Fibroblast of villous mesenchyme (primary cell): ENCODE measurements around the gene ZNF217. TPM values are rescaled to one million over a fixed set of nuclear protein-coding genes. Genes with fewer than 3 reads are reported as not detected.
"Not testable (repeated sequence)": the region's sequence is repeated elsewhere in the genome, so short reads cannot be mapped to it uniquely, and the experiment has no call there.

ENCODE experiments used
- DNase-seq: peaks from one replicate; pipeline ENCODE4 v3.0.0-alpha.2; 2010; ENCODE audit warnings: low read depth
- H3K4me3 ChIP-seq: 2 replicates; pipeline ENCODE4 v1.5.1; 2011; ENCODE audit warnings: low read depth, mild to moderate bottlenecking, low read length
- total RNA-seq: library from RNA; depleted of rRNA; stranded (reverse); fragments of >200 nt; gene quantifications from 2 replicates; pipeline ENCODE4 v1.2.3, GENCODE V29; 2012
- TF ChIP-seq, protein P1 (sequence below): IDR thresholded peaks from 2 replicates; pipeline ENCODE4 v1.5.1; 2012; ENCODE audit warnings: low read depth, mild to moderate bottlenecking, low read length; ENCODE audit not compliant: insufficient read depth

Gene ZNF217
- total RNA-seq, 1 donor = 22.9 TPM

DNA sequence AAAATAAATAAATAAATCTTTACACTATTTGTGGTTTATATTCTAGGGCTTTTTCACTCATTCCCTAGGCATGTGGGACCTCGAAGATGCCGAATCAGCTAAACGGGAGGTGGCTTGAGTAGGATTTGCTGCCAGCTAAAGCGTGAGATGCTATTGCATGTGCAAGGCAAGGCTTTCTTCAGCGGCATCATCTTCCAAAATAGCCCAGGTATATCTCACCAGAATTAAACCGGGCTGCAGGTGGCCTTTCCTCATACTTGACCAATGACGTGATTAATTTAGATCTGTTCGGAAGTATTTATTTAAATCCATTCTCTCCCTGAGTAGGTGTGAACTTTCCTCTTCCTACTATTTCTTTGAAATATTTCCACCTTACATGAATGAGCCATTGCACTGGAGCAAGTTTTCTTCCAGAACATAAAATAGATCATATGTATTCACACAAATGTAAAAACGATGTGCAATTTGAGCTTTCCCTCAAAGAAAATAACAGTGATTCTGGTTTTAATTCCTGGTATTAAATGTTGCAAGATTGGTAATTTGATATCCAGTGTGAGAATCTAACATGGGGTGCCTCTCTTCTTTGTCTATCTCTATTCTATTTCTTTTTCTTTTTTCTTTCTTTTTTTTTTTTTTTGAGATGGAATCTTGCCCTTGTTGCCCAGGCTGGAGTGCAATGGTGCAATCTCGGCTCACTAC is 24.3 kb upstream of the ZNF217 start:
- H3K4me3 ChIP-seq = no peak overlapping the region
- no peak for DNase-seq
- TF ChIP-seq, protein P1, sequence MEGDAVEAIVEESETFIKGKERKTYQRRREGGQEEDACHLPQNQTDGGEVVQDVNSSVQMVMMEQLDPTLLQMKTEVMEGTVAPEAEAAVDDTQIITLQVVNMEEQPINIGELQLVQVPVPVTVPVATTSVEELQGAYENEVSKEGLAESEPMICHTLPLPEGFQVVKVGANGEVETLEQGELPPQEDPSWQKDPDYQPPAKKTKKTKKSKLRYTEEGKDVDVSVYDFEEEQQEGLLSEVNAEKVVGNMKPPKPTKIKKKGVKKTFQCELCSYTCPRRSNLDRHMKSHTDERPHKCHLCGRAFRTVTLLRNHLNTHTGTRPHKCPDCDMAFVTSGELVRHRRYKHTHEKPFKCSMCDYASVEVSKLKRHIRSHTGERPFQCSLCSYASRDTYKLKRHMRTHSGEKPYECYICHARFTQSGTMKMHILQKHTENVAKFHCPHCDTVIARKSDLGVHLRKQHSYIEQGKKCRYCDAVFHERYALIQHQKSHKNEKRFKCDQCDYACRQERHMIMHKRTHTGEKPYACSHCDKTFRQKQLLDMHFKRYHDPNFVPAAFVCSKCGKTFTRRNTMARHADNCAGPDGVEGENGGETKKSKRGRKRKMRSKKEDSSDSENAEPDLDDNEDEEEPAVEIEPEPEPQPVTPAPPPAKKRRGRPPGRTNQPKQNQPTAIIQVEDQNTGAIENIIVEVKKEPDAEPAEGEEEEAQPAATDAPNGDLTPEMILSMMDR = no peak

DNA sequence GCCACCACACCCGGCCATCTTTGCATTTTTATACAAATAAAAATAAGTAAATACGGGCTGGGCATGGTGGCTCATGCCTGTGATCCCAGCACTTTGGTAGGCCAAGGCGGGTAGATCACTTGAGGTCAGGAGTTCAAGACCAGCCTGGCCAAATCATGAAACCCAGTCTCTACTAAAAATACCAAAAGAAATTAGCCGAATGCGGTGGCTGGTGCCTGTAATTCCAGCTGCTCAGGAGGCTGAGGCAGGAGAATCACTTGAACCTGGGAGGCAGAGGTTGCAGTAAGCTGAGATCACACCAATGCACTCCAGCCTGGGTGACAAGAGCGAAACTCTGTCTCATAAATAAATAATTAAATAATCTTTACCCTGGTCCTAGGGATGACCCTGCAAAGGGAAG is 22.9 kb upstream of the ZNF217 start:
- H3K4me3 ChIP-seq, DNase-seq: not testable (repeated sequence)

DNA sequence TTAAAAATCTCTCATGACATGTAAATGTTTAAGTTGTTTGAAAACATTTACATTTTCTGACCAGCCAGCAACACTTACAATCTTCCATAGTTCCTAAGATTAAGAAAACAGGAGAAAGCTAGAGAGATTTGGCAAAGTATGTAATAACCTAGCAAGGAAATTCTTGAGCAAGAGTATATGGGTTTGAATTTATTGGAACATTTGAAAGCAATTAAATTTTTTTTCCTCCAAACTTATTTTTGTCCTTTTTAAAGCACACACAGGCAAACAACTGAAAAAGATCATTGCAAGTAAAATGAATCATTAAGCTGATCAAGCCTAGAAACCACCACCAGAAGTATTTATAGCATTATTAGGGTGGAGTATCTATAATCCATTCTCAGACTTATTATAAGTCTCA is 20.1 kb upstream of the ZNF217 start:
- TF ChIP-seq, protein P1 = no peak
- peak; percentile 55 for DNase-seq
- no peak overlapping the region for H3K4me3 ChIP-seq

DNA sequence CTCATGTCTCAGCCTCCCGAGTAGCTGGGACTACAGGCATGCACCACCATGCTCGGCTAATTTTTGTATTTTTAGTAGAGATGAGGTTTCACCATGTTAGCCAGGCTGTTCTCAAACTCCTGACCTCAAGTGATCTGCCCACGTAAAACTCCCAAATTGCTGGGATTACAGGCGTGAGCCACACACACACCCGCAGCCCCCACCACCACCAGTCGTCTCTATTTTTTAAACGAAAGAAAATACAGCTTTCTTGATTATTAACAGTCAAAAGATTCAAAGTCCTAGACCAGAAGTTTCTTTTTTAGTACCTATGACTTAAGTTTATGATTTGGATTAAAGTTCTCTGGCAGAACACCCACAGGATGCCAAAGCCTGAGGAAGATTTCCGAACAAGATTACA is 18.6 kb upstream of the ZNF217 start:
- not testable (repeated sequence) for H3K4me3 ChIP-seq, DNase-seq

DNA sequence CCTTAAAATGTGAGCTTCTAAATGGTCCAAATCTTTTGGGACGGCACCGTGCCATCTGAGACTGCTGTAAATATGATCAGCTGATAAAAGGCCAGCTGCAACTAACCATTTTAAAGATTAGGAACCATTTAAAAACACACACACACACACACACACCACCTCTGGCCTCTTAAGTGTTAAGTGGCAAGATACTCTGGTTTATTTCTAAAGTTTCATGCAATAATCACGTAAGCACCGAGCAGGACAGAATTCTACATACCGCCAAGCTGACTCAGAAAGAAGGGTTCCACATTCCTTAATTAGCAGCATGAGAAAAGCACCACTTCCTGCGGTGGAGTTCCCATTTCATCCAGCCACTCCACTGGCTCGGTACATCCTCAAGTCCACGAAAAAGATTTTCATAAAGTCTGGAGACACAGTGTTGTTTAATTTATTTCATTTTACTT is 17.8 kb upstream of the ZNF217 start:
- TF ChIP-seq, protein P1 = no peak
- no peak overlapping the region for H3K4me3 ChIP-seq

DNA sequence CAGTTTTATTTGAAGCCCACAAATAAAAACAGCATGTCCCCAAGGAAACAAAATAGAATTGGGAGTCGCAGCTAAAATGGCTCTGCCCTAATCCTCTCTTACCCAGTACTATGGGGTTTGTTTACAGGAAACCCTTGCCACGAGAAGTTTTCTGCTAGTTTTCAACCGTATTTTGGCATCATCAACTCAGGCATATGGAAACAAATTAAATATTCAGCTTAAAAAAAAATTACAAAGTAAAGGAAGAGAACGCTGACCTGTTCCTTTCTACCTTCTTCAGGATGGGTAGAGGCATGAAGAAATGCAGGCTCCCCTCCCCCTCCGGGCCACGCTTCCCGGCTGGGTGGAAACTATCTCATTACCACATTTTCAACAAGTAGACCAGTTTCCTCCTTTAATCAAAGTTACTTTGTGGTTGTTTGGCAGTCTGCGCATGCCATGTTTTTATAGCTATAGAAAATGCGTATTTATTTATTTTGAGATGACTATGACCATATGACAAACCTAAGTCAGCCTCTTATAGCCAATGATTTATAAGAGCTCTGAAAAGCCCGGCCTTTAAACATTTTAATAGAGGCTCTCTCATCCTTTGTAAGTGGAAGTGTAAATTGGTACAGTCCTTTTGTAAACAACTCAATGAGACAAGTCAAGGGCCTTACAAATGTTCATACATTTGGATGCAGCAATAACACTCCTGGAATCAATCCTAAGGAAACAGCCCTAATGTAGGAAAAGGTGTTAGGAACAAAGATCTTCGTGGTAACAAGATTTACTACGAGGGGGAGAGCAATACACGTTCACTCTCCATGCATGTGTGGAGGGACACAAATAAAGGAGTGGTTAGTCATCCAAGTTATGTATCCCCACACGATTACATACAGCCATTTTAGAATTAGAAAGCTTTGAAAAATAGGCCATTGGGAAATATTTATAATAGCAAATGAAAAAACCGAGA is 16.1 kb upstream of the ZNF217 start:
- TF ChIP-seq, protein P1 = no peak
- H3K4me3 ChIP-seq = peak overlapping the region; percentile 17
- peak; percentile 77 for DNase-seq

More for the DNA sequence above, 17.8 kb upstream of the ZNF217 start:
- DNase-seq = peak; percentile 100

DNA sequence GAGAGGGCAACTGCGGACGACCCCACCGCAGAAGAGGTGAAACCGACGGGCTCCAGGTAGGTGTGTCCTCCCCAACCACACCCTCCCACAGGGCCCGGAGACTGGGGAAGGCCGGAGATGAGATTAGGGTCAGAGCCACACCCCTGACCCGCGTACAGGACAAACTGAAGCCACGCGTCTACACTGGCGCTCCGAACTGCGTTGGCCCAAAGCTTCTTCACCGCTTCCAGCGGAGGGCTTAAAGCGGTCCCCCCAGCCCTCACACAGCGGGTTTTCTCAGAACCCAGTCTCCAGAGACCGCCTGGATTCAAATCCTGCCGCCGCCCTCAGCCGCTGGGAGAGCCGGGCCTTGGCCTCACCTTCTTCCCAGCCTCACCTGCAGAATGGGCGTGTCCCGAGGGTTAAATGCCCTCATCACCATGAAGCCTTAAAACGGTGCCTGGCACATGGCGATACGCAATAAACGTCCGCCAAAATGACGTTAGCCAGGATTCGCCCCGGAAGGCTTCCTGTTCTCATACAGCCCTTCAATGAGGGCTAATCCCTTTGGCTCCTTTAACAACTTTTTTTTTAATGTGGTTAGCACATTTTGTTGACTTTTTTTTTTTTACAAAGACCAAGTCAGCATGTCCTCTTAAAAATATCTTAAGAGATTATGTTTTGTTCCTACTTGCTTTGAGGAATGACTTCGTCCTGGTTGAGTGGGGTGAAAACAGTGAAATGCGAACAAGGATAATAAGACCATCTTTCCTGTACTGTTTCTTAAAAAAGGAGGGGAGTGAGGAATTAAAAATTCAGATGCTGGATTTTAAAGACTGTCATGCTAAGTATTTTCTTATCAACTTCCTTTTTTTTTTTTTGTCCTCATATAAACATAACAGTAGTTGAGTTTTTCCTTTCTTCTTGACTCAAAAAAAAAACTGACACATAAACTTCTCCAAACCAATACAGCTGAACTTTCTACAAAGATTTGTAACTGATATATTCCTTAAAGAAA is 15.1 kb upstream of the ZNF217 start:
- TF ChIP-seq, protein P1 = no peak
- no peak overlapping the region for H3K4me3 ChIP-seq
- DNase-seq = peak; percentile 92
